Measurements from ENCODE around the gene KCNIP1. TPM values are rescaled to one million over a fixed set of nuclear protein-coding genes. Genes with fewer than 3 reads are reported as not detected.

KCNIP1 gene
- total and polyA plus RNA-seq, 9 of the 15 experiments (the other 6 are each of a cell fraction or from before 2014, with no cell fraction given), result not detected

DNA sequence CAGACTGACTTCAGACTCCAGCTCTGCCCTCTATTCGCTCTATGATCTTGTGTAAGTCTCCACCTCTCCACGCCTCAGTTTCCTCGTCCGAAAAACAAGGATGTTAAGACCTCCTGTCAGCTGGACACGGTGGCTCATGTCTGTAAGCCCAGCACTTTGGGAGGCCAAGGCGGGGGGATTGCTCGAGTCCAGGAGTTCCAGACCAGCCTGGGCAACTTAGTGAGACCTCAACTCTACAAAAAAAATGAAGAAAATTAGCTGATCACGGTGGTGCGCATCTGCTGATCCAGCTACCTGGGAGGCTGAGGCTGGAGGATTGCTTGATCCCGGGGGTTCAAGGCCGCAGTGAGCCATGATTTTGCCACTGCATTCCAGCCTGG lies 243.1 kb downstream of the KCNIP1 start:
- Histone ChIP-seq H3K9me3 (replicated peaks; ENCODE audit: control insufficient read depth, insufficient read depth, low read depth, low read length) (no peaks in the 10 kb centered on the region), H3K36me3 (ENCODE audit: control insufficient read depth, insufficient read depth, low read length) (no peaks in the 10 kb centered on the region), H3K27ac (ENCODE audit: extremely low read depth, low read depth, low read length) (no peak overlapping the region), H2AFZ (ENCODE audit: low read depth, low read length) (no peak overlapping the region), H3K79me2 (ENCODE audit: control insufficient read depth, insufficient read depth, low read length) (no peaks in the 10 kb centered on the region), H3K4me3 (no peak overlapping the region), H3K9ac (ENCODE audit: insufficient read depth in 1 of 2, low read depth in 2 of 2, low read length in 2 of 2) (no peak overlapping the region), H3K9me1 (ENCODE audit: control insufficient read depth, insufficient read depth, low read length) (no peaks in the 10 kb centered on the region), H3K4me1 (replicated peaks in 1 of 2; ENCODE audit: control insufficient read depth in 2 of 2, insufficient read depth in 2 of 2, low read length in 2 of 2) (peaks cover 0 to 9% of the 10 kb centered on the region in 2 experiments; a peak in 2 of 5 replicates), H3K4me2 (ENCODE audit: insufficient read depth, low read length) (no peak overlapping the region), H4K20me1 (replicated peaks; ENCODE audit: control insufficient read depth, insufficient read depth, low read length) (no peaks in the 10 kb centered on the region; the same call in 1 of the 2 replicates), H3K27me3 (ENCODE audit: control insufficient read depth in 2 of 2, insufficient read depth in 2 of 2, low read length in 2 of 2) (peaks cover 2 to 23% of the 10 kb centered on the region in 2 experiments; a peak in 3 of 5 replicates)
- ATAC-seq (no peak), DNase-seq (ENCODE audit: extremely low read depth in 1 of 4, low spot score in 3 of 4) (no peak), FAIRE-seq (no peak)
- BruUV-seq (replicated peaks), result no TSS peak
- intact Hi-C loops (cut with micrococcal nuclease) (loop anchor here (1.0 to 10.0 kb wide), 2 partner anchors 44 to 418 kb away; no protein-coding TSS in a partner anchor), in situ Hi-C loops (cut with MboI) (loop anchor here (10.0 kb wide), 1 partner anchor 588 kb away; no protein-coding TSS in a partner anchor)
- TF ChIP-seq SRF (CRISPR knock-in tag; IDR thresholded peaks at IDR 0.05) (no peak), HIVEP1 (CRISPR knock-in tag; IDR thresholded peaks at IDR 0.05) (no peak), TAF1 (IDR thresholded peaks at IDR 0.05; ENCODE audit: control insufficient read depth, extremely low read depth, insufficient read depth, low read length, severe bottlenecking) (no peak), ARID2 (IDR thresholded peaks at IDR 0.05) (no peak), IRF2 (CRISPR knock-in tag; IDR thresholded peaks at IDR 0.05) (no peak)
- TF ChIP-seq, protein P1, sequence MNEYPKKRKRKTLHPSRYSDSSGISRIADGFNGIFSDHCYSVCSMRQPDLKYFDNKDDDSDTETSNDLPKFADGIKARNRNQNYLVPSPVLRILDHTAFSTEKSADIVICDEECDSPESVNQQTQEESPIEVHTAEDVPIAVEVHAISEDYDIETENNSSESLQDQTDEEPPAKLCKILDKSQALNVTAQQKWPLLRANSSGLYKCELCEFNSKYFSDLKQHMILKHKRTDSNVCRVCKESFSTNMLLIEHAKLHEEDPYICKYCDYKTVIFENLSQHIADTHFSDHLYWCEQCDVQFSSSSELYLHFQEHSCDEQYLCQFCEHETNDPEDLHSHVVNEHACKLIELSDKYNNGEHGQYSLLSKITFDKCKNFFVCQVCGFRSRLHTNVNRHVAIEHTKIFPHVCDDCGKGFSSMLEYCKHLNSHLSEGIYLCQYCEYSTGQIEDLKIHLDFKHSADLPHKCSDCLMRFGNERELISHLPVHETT (CRISPR knock-in tag; conservative IDR thresholded peaks at IDR 0.05 in 1 of 2, IDR thresholded peaks at IDR 0.05 in 1 of 2), result no peak
- under 1% methylated on average over 11 of the region's 11 CpGs for WGBS (ENCODE audit: insufficient coverage, low coverage, missing lambda C conversion rate)
- ChIA-PET POLR2A (no interaction called here), CTCF (ENCODE audit: low intra/inter-chr PET ratio) (interaction anchor here (0.7 kb wide), 1 partner anchor 1444 kb away, joined by 3 read pairs; no protein-coding TSS in a partner anchor)
